GM18508 (cell line): ENCODE data around the gene TNFAIP8L3.

Experiments used
- ATAC-seq: cut with Tn5 transposase; IDR thresholded peaks from one replicate; pipeline ENCODE4 v1.9.1; 2021; ENCODE audit warnings: moderate number of reproducible peaks; ENCODE audit not compliant: insufficient read depth, unreplicated experiment

TNFAIP8L3 gene

DNA sequence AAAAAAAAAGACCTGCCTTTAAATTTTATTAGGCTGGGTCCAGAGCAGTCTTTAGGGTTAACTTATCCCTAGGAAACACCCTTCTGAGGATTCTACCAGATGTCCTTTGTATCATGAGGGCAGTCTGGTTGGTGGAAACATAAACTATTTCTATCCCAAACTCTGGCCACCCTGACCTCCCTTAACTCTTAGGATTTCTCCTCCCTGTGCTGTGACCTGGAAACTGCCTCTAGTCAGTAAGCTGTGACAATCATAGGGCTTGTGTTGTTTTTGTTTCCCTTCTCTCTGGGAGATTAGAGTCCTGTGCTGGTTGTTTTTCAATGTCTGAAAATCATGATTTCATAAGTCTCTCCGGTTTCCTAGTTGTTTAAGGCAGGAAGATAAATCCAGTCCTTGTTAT, 78.1 kb downstream of the TNFAIP8L3 start:
- no peak for ATAC-seq

DNA sequence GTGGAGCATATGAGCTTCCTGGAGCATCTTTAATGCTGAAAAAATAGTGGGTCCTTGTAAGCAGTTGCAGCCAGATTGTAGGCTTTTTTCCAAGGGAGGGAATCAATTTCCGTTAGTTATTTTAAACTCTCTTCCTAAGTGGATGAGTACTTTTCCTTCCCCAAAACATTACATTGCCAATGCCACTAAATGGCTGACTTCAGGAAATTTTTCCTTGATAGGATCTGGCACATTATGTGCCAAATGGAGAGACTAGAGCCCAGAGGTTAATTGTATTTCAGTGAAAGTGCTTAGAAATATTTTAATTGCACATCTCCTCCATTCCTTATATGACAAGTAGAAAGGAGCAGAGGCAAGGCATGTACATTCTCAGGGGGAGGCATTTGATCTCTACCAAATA, 83.5 kb downstream of the TNFAIP8L3 start:
- no peak for ATAC-seq

DNA sequence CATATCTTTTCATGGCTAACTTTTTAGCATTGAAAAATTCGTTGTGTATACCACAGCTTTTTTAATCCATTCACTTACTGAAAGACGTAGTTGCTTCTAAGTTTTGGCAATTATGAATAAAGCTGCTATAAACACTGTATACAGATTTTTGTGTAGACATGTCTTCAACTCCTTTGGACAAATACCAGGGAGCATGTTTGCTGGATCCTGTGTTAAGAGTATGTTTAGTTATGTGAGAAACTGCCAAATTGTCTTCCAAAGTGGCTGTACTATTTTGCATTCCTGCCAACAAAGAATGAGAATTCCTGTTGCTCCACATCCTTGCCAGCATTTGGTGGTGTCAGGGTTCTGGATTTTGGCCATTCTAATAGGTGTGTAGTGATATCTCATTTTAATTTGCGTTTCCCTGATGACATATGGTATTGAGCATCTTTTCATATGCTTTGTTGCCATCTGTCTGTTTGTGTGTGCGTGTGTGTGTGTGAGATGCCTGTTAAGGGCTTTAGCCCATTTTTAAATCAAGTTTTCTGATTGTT, 87.5 kb downstream of the TNFAIP8L3 start:
- ATAC-seq, result no peak
